ENCODE results near the gene CHD1.

DNA sequence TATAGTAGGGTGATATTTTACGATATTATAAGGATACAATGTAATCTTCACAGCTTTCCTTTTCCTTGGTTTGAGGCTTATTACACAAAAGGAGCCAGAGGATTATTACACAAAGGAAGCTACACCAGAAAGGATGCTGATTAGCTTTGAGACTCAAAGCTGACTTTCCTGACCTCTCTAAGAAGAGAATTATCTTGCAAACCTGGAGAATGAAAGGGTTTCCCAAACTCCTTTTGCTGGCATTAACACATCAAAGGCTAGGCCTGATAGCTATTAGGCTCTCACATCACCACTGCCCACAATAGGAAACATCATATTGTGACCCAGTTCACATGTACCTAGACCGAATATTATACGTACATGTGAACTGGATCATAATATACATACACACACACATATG, 34.2 kb upstream of the CHD1 start:
- TF ChIP-seq, protein P1, sequence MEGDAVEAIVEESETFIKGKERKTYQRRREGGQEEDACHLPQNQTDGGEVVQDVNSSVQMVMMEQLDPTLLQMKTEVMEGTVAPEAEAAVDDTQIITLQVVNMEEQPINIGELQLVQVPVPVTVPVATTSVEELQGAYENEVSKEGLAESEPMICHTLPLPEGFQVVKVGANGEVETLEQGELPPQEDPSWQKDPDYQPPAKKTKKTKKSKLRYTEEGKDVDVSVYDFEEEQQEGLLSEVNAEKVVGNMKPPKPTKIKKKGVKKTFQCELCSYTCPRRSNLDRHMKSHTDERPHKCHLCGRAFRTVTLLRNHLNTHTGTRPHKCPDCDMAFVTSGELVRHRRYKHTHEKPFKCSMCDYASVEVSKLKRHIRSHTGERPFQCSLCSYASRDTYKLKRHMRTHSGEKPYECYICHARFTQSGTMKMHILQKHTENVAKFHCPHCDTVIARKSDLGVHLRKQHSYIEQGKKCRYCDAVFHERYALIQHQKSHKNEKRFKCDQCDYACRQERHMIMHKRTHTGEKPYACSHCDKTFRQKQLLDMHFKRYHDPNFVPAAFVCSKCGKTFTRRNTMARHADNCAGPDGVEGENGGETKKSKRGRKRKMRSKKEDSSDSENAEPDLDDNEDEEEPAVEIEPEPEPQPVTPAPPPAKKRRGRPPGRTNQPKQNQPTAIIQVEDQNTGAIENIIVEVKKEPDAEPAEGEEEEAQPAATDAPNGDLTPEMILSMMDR (IDR thresholded peaks at IDR 0.05; ENCODE audit: low read depth, low read length, poor library complexity, severe bottlenecking), result no peak
- no peak for TF ChIP-seq EZH2phosphoT487 (IDR thresholded peaks at IDR 0.05; ENCODE audit: borderline replicate concordance, low read length)
